HFFc6 (cell line): ENCODE data around the gene BTG2. TPM values are rescaled to one million over a fixed set of nuclear protein-coding genes. Genes with fewer than 3 reads are reported as not detected.

Experiments used
- DNase-seq: peaks from one replicate; pipeline ENCODE4 v3.0.0-alpha.2; 2018
- H3K27ac Mint-ChIP-seq: 2 replicates; pipeline ENCODE4 v1.8.0; 2020; ENCODE audit warnings: mild to moderate bottlenecking, mixed read lengths
- H3K27me3 Mint-ChIP-seq: 2 replicates; pipeline ENCODE4 v1.8.0; 2021; ENCODE audit warnings: mild to moderate bottlenecking, moderate library complexity, mixed read lengths; ENCODE audit not compliant: insufficient read depth
- H3K36me3 Mint-ChIP-seq: 2 replicates; pipeline ENCODE4 v1.8.0; 2021; ENCODE audit warnings: low read depth, mixed read lengths
- H3K4me1 Mint-ChIP-seq: 2 replicates; pipeline ENCODE4 v1.8.0; 2020; ENCODE audit warnings: low read depth, mixed read lengths
- H3K4me3 Mint-ChIP-seq: 2 replicates; pipeline ENCODE4 v1.8.0; 2020; ENCODE audit warnings: mild to moderate bottlenecking, moderate library complexity, mixed read lengths
- H3K9me3 Mint-ChIP-seq: 2 replicates; pipeline ENCODE4 v1.8.0; 2020; ENCODE audit warnings: mild to moderate bottlenecking, mixed read lengths
- CTCF ChIP-seq: fragments of 200-600 bp; sonication (generic); IDR thresholded peaks from 2 replicates; pipeline ENCODE4 v1.5.0; 2021; ENCODE audit warnings: antibody characterized with exemption, mild to moderate bottlenecking
- total RNA-seq, 6 experiments: library from RNA; stranded (reverse); fragmentation: NEBNext Ultra II Directional; extraction: Animal tissue kit (Norgen Biotek cat#: 25700); gene quantifications; 2 replicates in 1 of 6; 3 replicates in 5 of 6; pipeline ENCODE4 v1.2.3, GENCODE V29; 2021

Gene BTG2
- total RNA-seq, 6 experiments from 2014 or later: 12.7 to 18.5 (median 13.7) TPM

GRCh38 chr1:203267347-203267846 is 37.9 kb upstream of the BTG2 start:
- Mint-ChIP-seq H3K27me3 (peaks cover 10% of the 10 kb centered on the region), H3K9me3 (no peaks in the 10 kb centered on the region; the same call in 1 of the 2 replicates), H3K36me3 (no peaks in the 10 kb centered on the region), H3K27ac (peak overlapping the region; percentile 84), H3K4me1 (peaks cover 12% of the 10 kb centered on the region), H3K4me3 (peak overlapping the region; percentile 96)
- DNase-seq: peak; percentile 81
- peak; percentile 94 for TF ChIP-seq CTCF

- Mint-ChIP-seq H3K27me3 (peaks cover 8% of the 10 kb centered on the region), H3K27ac (peak overlapping the region; percentile 84), H3K36me3 (no peaks in the 10 kb centered on the region), H3K4me1 (peaks cover 12% of the 10 kb centered on the region), H3K9me3 (no peaks in the 10 kb centered on the region), H3K4me3 (peak overlapping the region; percentile 96)
- no peak for TF ChIP-seq CTCF
- DNase-seq: no peak
Measured at GRCh38 chr1:203267912-203268311, 37.4 kb upstream of the BTG2 start.

GRCh38 chr1:203268901-203269653 is 36.2 kb upstream of the BTG2 start:
- peak; percentile 99 for TF ChIP-seq CTCF
- Mint-ChIP-seq H3K4me3 (no peak overlapping the region), H3K27me3 (no peaks in the 10 kb centered on the region), H3K36me3 (no peaks in the 10 kb centered on the region), H3K9me3 (no peaks in the 10 kb centered on the region), H3K27ac (no peak overlapping the region), H3K4me1 (peaks cover 12% of the 10 kb centered on the region)
- peak; percentile 62 for DNase-seq

GRCh38 chr1:203269654-203270020 is 35.7 kb upstream of the BTG2 start:
- no peaks in the 10 kb centered on the region for H3K36me3 Mint-ChIP-seq
- H3K4me3 Mint-ChIP-seq: no peak overlapping the region

GRCh38 chr1:203270448-203270847 is 34.9 kb upstream of the BTG2 start:
- Mint-ChIP-seq H3K27me3 (no peaks in the 10 kb centered on the region), H3K36me3 (no peaks in the 10 kb centered on the region), H3K9me3 (no peaks in the 10 kb centered on the region), H3K27ac (no peak overlapping the region), H3K4me3 (no peak overlapping the region), H3K4me1 (peaks cover 19% of the 10 kb centered on the region)
- DNase-seq: no peak
- no peak; the same call in 1 of the 2 replicates for TF ChIP-seq CTCF

More at GRCh38 chr1:203269654-203270020, 35.7 kb upstream of the BTG2 start:
- Mint-ChIP-seq H3K27me3 (no peaks in the 10 kb centered on the region), H3K9me3 (no peaks in the 10 kb centered on the region), H3K27ac (no peak overlapping the region), H3K4me1 (peaks cover 13% of the 10 kb centered on the region)
- no peak for DNase-seq
- TF ChIP-seq CTCF: no peak
